ENCODE measurements around the gene CLCN7. TPM values are rescaled to one million over a fixed set of nuclear protein-coding genes. Genes with fewer than 3 reads are reported as not detected.

The CLCN7 gene
- total RNA-seq, 1 donor from 2014 or later: 39.8 TPM

Other genes with a start within 250 kb of the CLCN7 start
- gene TPSG1, start 249.8 kb downstream of the CLCN7 start, total RNA-seq: not detected
- gene TPSB2, start 244.8 kb downstream of the CLCN7 start, total RNA-seq: 5.5 TPM
- gene TPSAB1, start 234.3 kb downstream of the CLCN7 start, total RNA-seq: 4.1 TPM
- not detected for gene TPSD1, start 219.0 kb downstream of the CLCN7 start, total RNA-seq
- 86.6 TPM for gene UBE2I, start 165.4 kb downstream of the CLCN7 start, total RNA-seq
- gene BAIAP3, start 141.4 kb downstream of the CLCN7 start, total RNA-seq: 3.8 TPM
- 55.0 TPM for gene TSR3, start 123.2 kb downstream of the CLCN7 start, total RNA-seq
- gene GNPTG, start 123.1 kb downstream of the CLCN7 start, total RNA-seq: 32.3 TPM
- 7.4 TPM for gene UNKL, start 60.3 kb downstream of the CLCN7 start, total RNA-seq
- gene UQCC4, start 54.3 kb downstream of the CLCN7 start, total RNA-seq: 11.6 TPM
- gene PERCC1, start 44.0 kb downstream of the CLCN7 start, total RNA-seq: not detected
- gene CCDC154, start 30.5 kb downstream of the CLCN7 start, total RNA-seq: 0.94 TPM
- not detected for gene PTX4, start 13.9 kb upstream of the CLCN7 start, total RNA-seq
- 17.7 TPM for gene TELO2, start 18.3 kb upstream of the CLCN7 start, total RNA-seq
- gene TMEM204, start 58.6 kb upstream of the CLCN7 start, total RNA-seq: 19.8 TPM
- 10.5 TPM for gene IFT140, start 137.0 kb upstream of the CLCN7 start, total RNA-seq
- gene CRAMP1, start 137.3 kb upstream of the CLCN7 start, total RNA-seq: 12.4 TPM
- 26.2 TPM for gene JPT2, start 203.3 kb upstream of the CLCN7 start, total RNA-seq
- gene MAPK8IP3, start 231.2 kb upstream of the CLCN7 start, total RNA-seq: 71.4 TPM

All from cardiac septum (tissue), 1 donor.